Activated naive CD8-positive, alpha-beta T cell treated with anti-CD3 and anti-CD28 coated beads for 36 hours (primary cell): ENCODE measurements around the gene GFM2. TPM values are rescaled to one million over a fixed set of nuclear protein-coding genes. Genes with fewer than 3 reads are reported as not detected.
"Not testable (repeated sequence)": the region's sequence is repeated elsewhere in the genome, so short reads cannot be mapped to it uniquely, and the experiment has no call there.

Experiments used
- DNase-seq: peaks from one replicate; pipeline ENCODE4 v3.0.0; 2021
- H3K27ac Mint-ChIP-seq: one replicate; pipeline ENCODE4 v1.8.0; 2022; ENCODE audit warnings: mild to moderate bottlenecking, moderate library complexity, mixed read lengths
- H3K27me3 Mint-ChIP-seq: one replicate; pipeline ENCODE4 v1.8.0; 2022; ENCODE audit warnings: mild to moderate bottlenecking, mixed read lengths
- H3K36me3 Mint-ChIP-seq: one replicate; pipeline ENCODE4 v1.8.0; 2021; ENCODE audit warnings: mild to moderate bottlenecking, mixed read lengths
- H3K4me1 Mint-ChIP-seq: one replicate; pipeline ENCODE4 v1.8.0; 2021; ENCODE audit warnings: mixed read lengths
- H3K4me3 Mint-ChIP-seq: one replicate; pipeline ENCODE4 v1.8.0; 2022; ENCODE audit warnings: mild to moderate bottlenecking, moderate library complexity, mixed read lengths
- H3K9me3 Mint-ChIP-seq: one replicate; pipeline ENCODE4 v1.8.0; 2022; ENCODE audit warnings: mixed read lengths
- total RNA-seq, 2 experiments: library from RNA; stranded (reverse); gene quantifications; one replicate each; pipeline ENCODE4 v1.2.3, GENCODE V29; 2021

GFM2 gene, protein sequence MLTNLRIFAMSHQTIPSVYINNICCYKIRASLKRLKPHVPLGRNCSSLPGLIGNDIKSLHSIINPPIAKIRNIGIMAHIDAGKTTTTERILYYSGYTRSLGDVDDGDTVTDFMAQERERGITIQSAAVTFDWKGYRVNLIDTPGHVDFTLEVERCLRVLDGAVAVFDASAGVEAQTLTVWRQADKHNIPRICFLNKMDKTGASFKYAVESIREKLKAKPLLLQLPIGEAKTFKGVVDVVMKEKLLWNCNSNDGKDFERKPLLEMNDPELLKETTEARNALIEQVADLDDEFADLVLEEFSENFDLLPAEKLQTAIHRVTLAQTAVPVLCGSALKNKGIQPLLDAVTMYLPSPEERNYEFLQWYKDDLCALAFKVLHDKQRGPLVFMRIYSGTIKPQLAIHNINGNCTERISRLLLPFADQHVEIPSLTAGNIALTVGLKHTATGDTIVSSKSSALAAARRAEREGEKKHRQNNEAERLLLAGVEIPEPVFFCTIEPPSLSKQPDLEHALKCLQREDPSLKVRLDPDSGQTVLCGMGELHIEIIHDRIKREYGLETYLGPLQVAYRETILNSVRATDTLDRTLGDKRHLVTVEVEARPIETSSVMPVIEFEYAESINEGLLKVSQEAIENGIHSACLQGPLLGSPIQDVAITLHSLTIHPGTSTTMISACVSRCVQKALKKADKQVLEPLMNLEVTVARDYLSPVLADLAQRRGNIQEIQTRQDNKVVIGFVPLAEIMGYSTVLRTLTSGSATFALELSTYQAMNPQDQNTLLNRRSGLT
- 10 to 100 TPM; 30.9 to 31.2 TPM for total RNA-seq

DNA sequence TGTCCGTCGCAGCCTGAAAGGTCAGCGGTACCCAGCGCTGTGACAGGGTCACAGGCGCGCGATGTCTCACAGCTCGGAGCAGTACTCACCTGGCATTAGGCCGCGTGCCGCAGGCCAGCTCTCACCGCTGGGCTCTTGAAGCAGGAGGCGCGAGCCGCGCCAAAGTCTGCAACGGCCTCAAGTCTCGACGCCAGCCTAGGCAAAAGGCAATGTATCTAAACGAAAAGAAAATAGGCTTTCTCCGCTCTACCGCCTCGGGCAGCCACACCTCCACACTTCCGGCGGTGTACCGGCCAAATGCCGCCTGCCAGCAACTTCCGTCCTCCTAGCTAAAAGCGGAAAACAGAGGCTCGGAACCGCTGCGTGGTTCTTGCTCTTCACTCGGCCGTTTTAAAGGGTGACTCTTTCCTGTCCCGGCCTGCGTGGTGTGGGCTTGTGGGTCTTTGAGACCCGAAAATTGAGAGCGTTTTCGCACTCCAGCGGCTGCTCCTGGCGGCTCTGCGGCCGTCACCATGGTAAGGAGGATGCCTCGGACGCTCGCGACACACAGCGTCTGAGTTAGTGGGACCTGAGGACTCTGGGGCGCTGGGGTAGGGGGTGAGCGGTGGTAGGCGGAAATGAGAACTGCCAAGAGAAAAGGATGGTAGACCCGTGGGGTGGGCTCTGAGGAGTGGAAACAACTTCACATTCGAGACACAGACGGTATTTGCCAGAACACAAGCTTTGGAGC, at the start of gene GFM2, which contains the start of gene NSA2:
GFM2 (minus strand) TSS at position 269 of the 730 bp plus-strand sequence. CDS start 3,375 bp downstream, outside the sequence.
NSA2 (plus strand) TSS at position 401 of the 730 bp plus-strand sequence; CDS start at position 513, 112 bp downstream.
- peak; percentile 91 for DNase-seq
- H3K4me3 Mint-ChIP-seq, result peak within 1 kb of the TSS; percentile 99
- H3K36me3 Mint-ChIP-seq, result peaks cover 14% of the 10 kb centered on the region
- H3K4me1 Mint-ChIP-seq, result peaks cover 29% of the 10 kb centered on the region
- H3K9me3 Mint-ChIP-seq, result no peaks in the 10 kb centered on the region
- peak within 1 kb of the TSS; percentile 98 for H3K27ac Mint-ChIP-seq
- H3K27me3 Mint-ChIP-seq, result no peaks in the 10 kb centered on the region

GRCh38 chr5:74810915-74811314, 44.0 kb upstream of the GFM2 start:
- Mint-ChIP-seq H3K27me3 (no peaks in the 10 kb centered on the region), H3K27ac (no peak overlapping the region), H3K4me1 (peaks cover under 1% of the 10 kb centered on the region), H3K36me3 (peaks cover 12% of the 10 kb centered on the region), H3K4me3 (no peak overlapping the region), H3K9me3 (no peaks in the 10 kb centered on the region)
- no peak for DNase-seq

- Mint-ChIP-seq H3K36me3 (no peaks in the 10 kb centered on the region), H3K27me3 (no peaks in the 10 kb centered on the region)
Observed at GRCh38 chr5:74801941-74802340, 35.0 kb upstream of the GFM2 start.

GRCh38 chr5:74801197-74801596, 34.3 kb upstream of the GFM2 start:
- H3K27me3 Mint-ChIP-seq, result no peaks in the 10 kb centered on the region
- no peaks in the 10 kb centered on the region for H3K9me3 Mint-ChIP-seq
- H3K4me3 Mint-ChIP-seq, result no peak overlapping the region
- no peak overlapping the region for H3K27ac Mint-ChIP-seq
- H3K4me1 Mint-ChIP-seq, result no peaks in the 10 kb centered on the region
- no peaks in the 10 kb centered on the region for H3K36me3 Mint-ChIP-seq
- no peak for DNase-seq

More at GRCh38 chr5:74801941-74802340, 35.0 kb upstream of the GFM2 start:
- Mint-ChIP-seq H3K4me1 (no peaks in the 10 kb centered on the region), H3K4me3 (no peak overlapping the region), H3K27ac (no peak overlapping the region), H3K9me3 (no peaks in the 10 kb centered on the region)
- no peak for DNase-seq

DNA sequence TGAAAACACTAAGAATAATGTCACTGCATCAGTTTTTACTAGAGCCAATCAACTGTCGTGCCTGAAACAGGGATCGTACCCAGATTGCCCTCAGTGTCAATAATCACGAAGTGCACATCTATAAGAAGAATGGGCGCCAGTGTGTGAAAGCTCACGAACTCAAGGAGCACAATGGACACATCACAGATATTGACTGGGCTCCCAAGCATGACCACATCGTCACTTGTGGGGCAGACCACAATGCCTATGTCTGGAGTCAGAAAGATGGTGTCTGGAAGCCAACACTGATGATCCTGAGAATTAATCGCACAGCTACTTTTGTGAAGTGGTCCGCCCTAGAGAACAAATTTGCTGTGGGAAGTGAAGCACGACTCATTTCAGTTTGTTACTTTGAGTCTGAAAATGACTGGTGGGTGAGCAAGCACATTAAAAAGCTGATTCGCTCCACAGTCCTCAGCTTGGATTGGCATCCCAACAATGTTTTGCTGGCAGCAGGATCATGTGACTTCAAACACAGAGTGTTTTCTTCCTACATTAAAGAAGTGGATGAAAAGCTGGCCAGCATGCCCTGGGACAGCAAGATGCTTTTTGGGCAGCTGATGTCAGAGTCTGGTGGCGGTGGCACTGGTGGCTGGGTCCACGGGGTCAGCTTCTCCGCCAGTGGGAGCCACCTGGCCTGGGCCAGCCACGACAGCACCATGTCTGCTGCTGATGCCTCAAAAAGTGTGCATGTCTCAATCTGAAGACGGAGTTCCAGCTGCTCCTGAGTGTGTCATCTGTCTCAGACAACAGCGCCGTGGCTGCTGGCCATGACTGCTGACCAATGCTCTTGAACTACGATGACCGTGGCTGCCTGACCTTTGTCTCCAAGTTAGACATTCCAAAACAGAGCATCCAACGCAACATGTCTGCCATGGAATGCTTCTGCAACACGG, 32.3 kb upstream of the GFM2 start:
- H3K27me3 Mint-ChIP-seq, result no peaks in the 10 kb centered on the region

DNA sequence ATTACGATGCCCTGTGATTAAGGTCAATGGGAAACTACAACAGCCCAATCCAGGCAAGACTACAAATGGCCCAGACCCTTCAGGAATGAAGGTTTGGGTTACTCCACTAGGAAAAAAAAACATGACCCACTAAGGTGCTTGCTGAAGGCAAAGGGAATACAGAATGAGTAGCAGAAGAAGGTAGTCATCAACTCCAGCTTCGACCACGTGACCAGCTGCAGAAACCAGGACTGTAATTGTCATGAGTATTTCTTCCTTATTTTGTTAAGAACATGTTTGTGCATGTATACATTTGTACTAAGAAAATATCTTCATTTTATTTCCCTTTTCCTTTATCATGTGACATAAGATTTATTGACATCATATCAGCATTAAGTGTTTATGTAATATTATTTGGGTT, 24.8 kb upstream of the GFM2 start:
- H3K4me3 Mint-ChIP-seq, H3K9me3 Mint-ChIP-seq, H3K27ac Mint-ChIP-seq, DNase-seq, H3K27me3 Mint-ChIP-seq, H3K4me1 Mint-ChIP-seq: not testable (repeated sequence)
- peaks cover 15% of the 10 kb centered on the region for H3K36me3 Mint-ChIP-seq

More for the DNA sequence above, 32.3 kb upstream of the GFM2 start:
- Mint-ChIP-seq H3K4me1 (no peaks in the 10 kb centered on the region), H3K4me3 (no peak overlapping the region), H3K9me3 (no peaks in the 10 kb centered on the region), H3K27ac (no peak overlapping the region), H3K36me3 (no peaks in the 10 kb centered on the region)
- no peak for DNase-seq

DNA sequence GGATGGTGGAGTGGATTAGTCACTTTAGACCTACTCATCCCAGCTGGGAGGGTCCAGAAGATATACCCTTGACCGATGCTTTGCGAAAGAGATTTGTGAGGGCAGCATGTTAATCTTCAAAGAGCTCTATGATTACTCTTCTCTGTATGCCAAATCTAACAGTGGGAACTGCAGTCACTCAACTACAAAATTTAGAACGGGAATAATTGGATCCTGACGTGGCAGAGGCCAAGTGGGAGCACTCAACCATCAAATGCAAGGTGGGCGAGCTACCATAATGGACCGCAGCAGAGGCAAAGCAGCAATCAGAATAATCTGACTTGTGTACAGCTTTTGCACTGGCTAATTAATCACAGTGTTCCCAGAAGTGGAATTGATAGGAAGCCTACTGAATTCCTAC, 20.5 kb upstream of the GFM2 start:
- no peaks in the 10 kb centered on the region for H3K27me3 Mint-ChIP-seq
- no peaks in the 10 kb centered on the region for H3K4me1 Mint-ChIP-seq
- no peak overlapping the region for H3K27ac Mint-ChIP-seq
- no peak for DNase-seq
- peaks cover 11% of the 10 kb centered on the region for H3K36me3 Mint-ChIP-seq
- H3K4me3 Mint-ChIP-seq, result no peak overlapping the region
- no peaks in the 10 kb centered on the region for H3K9me3 Mint-ChIP-seq

DNA sequence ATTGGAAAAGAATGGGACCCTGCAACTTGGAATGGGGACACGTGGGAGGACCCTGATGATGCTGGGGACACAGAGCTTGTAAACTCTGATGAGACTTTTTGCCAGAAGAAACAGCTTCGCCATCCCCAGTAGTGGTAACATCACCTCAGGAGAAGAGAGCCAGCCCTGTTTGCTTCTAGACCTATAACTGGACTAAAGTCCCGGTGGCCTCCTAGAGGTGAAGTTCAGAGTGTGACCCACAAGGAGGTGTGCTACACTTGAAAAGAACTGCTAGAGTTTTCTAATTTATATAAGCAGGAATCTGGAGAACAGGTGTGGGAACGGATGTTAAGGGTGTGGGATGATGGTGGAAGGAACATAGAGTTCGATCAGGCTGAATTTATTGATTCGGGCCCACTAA, 19.9 kb upstream of the GFM2 start:
- Mint-ChIP-seq H3K36me3 (peaks cover 9% of the 10 kb centered on the region), H3K27ac (no peak overlapping the region), H3K27me3 (no peaks in the 10 kb centered on the region), H3K4me3 (no peak overlapping the region), H3K4me1 (no peaks in the 10 kb centered on the region), H3K9me3 (no peaks in the 10 kb centered on the region)
- no peak for DNase-seq

- Mint-ChIP-seq H3K9me3 (no peaks in the 10 kb centered on the region), H3K4me1 (no peaks in the 10 kb centered on the region), H3K27me3 (no peaks in the 10 kb centered on the region), H3K4me3 (no peak overlapping the region), H3K27ac (no peak overlapping the region), H3K36me3 (peaks cover 6% of the 10 kb centered on the region)
- DNase-seq, result no peak
Observed at GRCh38 chr5:74778609-74779008, 11.7 kb upstream of the GFM2 start.

DNA sequence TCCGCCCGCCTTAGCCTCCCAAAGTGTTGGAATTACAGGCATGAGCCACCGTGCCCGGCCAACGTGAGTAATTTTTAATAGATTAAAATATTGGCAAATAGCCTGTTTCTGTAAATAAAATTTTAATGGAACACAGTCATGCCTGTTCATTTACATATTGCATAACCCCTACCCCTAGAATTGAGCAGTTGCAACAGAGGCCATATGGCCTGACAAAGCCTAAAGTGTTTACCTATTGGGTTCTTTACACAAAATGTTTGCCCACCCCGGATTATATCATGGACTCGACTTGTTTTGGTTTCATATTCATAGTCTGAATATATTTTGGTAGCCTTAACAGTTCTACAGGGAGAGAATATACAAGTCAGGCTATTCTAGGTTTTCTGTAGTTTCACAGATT, 5.4 kb upstream of the GFM2 start:
- no peak overlapping the region for H3K4me3 Mint-ChIP-seq
- DNase-seq, result no peak
- no peaks in the 10 kb centered on the region for H3K27me3 Mint-ChIP-seq
- H3K36me3 Mint-ChIP-seq, result peaks cover 25% of the 10 kb centered on the region
- H3K27ac Mint-ChIP-seq, result peak overlapping the region; percentile 48
- H3K4me1 Mint-ChIP-seq, result peaks cover 8% of the 10 kb centered on the region
- no peaks in the 10 kb centered on the region for H3K9me3 Mint-ChIP-seq

DNA sequence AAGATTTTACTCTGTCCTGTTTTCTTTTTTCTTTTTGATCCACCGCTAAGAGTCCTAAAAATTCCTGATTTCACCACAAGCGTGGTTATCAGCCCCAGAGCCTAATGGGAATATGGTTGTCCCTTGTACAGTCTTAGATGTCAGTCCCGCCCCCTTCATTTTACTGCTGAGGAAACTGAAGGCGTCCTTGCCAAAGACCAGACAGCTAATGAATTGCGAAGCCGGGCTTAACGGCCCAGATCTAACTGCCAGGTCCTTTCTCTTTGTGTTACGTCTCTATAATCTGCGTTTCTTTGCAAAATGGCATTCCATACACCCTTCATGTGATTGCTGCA, 629 bp upstream of the GFM2 start:
- Mint-ChIP-seq H3K36me3 (peaks cover 15% of the 10 kb centered on the region), H3K9me3 (no peaks in the 10 kb centered on the region)
- peak; percentile 5 for DNase-seq

DNA sequence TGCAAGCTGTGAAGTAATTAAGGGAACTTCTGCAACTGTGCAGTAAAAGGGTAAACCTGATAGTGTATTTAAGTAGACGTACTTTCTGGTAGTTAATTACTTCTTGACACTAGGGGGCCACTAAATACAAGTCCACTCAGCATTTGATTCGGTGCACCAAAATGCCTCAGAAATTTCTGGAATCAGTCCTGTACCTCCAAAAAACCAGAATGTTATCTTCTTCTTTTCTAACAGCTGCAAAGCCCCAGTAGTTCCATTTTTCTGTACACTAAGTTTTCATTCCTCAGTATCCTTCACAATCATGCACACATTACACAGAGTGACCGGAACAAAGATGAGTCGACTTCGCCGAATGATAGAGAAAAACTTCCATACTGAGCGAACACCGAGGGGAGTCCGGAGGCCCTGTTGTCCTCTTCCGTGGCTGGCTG, 484 bp downstream of the GFM2 start:
- Mint-ChIP-seq H3K27me3 (no peaks in the 10 kb centered on the region), H3K4me1 (peaks cover 35% of the 10 kb centered on the region), H3K27ac (peak overlapping the region; percentile 98), H3K4me3 (peak overlapping the region; percentile 99), H3K36me3 (peaks cover 13% of the 10 kb centered on the region), H3K9me3 (no peaks in the 10 kb centered on the region)
- no peak for DNase-seq

More for the DNA sequence above, 629 bp upstream of the GFM2 start:
- Mint-ChIP-seq H3K27ac (peak overlapping the region; percentile 98), H3K4me1 (peaks cover 27% of the 10 kb centered on the region), H3K27me3 (no peaks in the 10 kb centered on the region), H3K4me3 (peak overlapping the region; percentile 99)

DNA sequence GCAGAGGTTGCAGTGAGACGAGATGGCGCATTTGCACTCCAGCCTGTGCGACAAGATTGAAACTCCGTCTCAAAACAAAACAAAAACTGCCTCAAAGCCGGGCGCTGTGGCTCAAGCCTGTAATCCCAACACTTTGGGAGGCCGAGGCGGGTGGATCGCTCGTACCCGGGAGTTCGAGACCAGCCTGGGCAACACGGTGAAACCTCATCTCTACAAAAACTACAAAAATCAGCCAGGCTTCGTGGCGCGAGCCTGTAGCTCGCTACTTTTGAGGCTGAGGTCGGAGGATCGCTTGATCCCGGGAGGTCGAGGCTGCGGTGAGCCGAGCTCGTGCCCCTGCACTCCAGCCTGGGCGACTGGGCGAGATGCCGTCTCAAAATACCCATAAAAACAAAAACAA, 988 bp downstream of the GFM2 start:
- peaks cover 39% of the 10 kb centered on the region for H3K4me1 Mint-ChIP-seq
- H3K9me3 Mint-ChIP-seq, result no peaks in the 10 kb centered on the region
- peaks cover 13% of the 10 kb centered on the region for H3K36me3 Mint-ChIP-seq
- H3K27me3 Mint-ChIP-seq, result no peaks in the 10 kb centered on the region
- H3K4me3 Mint-ChIP-seq, result peak overlapping the region; percentile 99
- DNase-seq, result no peak
- H3K27ac Mint-ChIP-seq, result no peak overlapping the region

DNA sequence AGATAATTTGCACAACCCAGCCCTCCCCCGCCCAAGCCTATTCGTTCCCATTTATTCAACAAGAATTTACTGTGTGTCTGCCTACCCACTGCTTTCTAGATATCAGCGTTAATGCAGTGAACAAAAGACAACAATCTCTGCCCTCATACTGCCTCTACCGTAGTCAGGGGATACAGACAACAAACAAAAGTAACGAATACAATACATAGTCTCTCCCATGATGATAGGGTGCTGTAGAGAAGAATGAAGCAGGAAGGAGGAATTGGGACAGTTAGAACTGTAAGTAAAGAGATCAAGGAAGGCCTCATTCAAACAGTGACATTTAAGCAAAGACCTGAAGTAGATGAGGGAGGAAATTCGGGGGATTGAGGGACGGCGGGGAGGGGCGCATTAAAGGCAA, 1.7 kb downstream of the GFM2 start:
- no peaks in the 10 kb centered on the region for H3K27me3 Mint-ChIP-seq
- H3K4me1 Mint-ChIP-seq, result peaks cover 39% of the 10 kb centered on the region
- DNase-seq, result no peak
- no peaks in the 10 kb centered on the region for H3K9me3 Mint-ChIP-seq
- peak overlapping the region; percentile 99 for H3K4me3 Mint-ChIP-seq
- peaks cover 10% of the 10 kb centered on the region for H3K36me3 Mint-ChIP-seq
- no peak overlapping the region for H3K27ac Mint-ChIP-seq
